NB4 (cell line): ENCODE results near the gene CPD.

Experiments
- CTCF ChIP-seq: IDR thresholded peaks from one replicate; pipeline ENCODE4 v1.5.1; 2012; ENCODE audit warnings: low read depth, low read length
- MAX ChIP-seq: IDR thresholded peaks from 2 replicates; pipeline ENCODE4 v1.6.1; 2011; ENCODE audit warnings: low read depth, low read length
- POLR2A ChIP-seq: IDR thresholded peaks from 2 replicates; pipeline ENCODE4 v1.6.1; 2011; ENCODE audit warnings: mild to moderate bottlenecking; ENCODE audit not compliant: insufficient read length; ENCODE audit errors: extremely low read depth

- TF ChIP-seq CTCF = no peak
- TF ChIP-seq MAX = no peak
- TF ChIP-seq POLR2A = no peak
Observed at GRCh38 chr17:30436729-30437128, 58.0 kb downstream of the CPD start.
